Stomach (tissue), 9 donors: ENCODE results near the gene PPIP5K2. TPM values are rescaled to one million over a fixed set of nuclear protein-coding genes. Genes with fewer than 3 reads are reported as not detected.

Source experiments
- DNase-seq, 2 donors: peaks; one replicate each; pipeline versions ENCODE4 v3.0.0 to v3.0.0-alpha.2; 2013 to 2019
- H3K27ac ChIP-seq, 5 donors: fragments of 200-600 bp in 4 of 5; sonication (generic) in 4 of 5; one replicate each; pipeline ENCODE4 v1.5.1; 2013 to 2019; ENCODE audit warnings: mild to moderate bottlenecking in 1 of 5, moderate library complexity in 1 of 5
- H3K27me3 ChIP-seq, 3 donors: fragments of 200-600 bp; sonication (generic); one replicate each; pipeline ENCODE4 v1.5.1; 2017 to 2019; ENCODE audit warnings: mixed run types in 1 of 3
- H3K36me3 ChIP-seq, 4 donors: fragments of 200-600 bp; sonication (generic); 1 replicate in 3 of 4; 2 replicates in 1 of 4; pipeline ENCODE4 v1.5.1; 2016 to 2019
- H3K4me1 ChIP-seq, 4 donors: fragments of 200-600 bp; sonication (generic); one replicate each; pipeline ENCODE4 v1.5.1; 2016 to 2019
- H3K4me3 ChIP-seq, 4 donors: fragments of 200-600 bp; sonication (generic) in 3 of 4; one replicate each; pipeline ENCODE4 v1.5.1; 2016 to 2019; ENCODE audit warnings: mild to moderate bottlenecking in 1 of 4
- H3K9me3 ChIP-seq, 4 donors: fragments of 200-600 bp; sonication (generic); one replicate each; pipeline ENCODE4 v1.5.1; 2016 to 2019
- CTCF ChIP-seq, 7 experiments: fragments of 450-650 bp in 4 of 7; fragments of 200-600 bp in 3 of 7; sonication (generic) in 3 of 7; IDR thresholded peaks; one replicate each; pipeline ENCODE4 v1.5.1; 2016 to 2019; ENCODE audit warnings: antibody characterized with exemption in 7 of 7, control low read depth in 2 of 7, mild to moderate bottlenecking in 1 of 7
- EP300 ChIP-seq: sonication (generic); formaldehyde crosslinking; IDR thresholded peaks from one replicate; pipeline ENCODE4 v1.6.1; 2017; ENCODE audit warnings: antibody characterized with exemption
- POLR2A ChIP-seq, 4 donors: fragments of 450-650 bp; IDR thresholded peaks; one replicate each; pipeline ENCODE4 v1.6.1; 2016; ENCODE audit warnings: antibody characterized with exemption in 4 of 4, control low read depth in 2 of 4, mild to moderate bottlenecking in 1 of 4, moderate library complexity in 1 of 4
- POLR2AphosphoS5 ChIP-seq, 3 donors: sonication (generic); formaldehyde crosslinking; IDR thresholded peaks; one replicate each; pipeline ENCODE4 v1.6.1; 2016; ENCODE audit warnings: antibody characterized with exemption in 3 of 3
- WGBS, 5 donors: extraction: QIAGEN DNeasy Blood & Tissue Kit in 3 of 5; methylation state at CpG; one replicate each; pipeline versions ENCODE4 v1.1.5 to v1.1.7; 2013 to 2018; 5-methylcytosine and 5-hydroxymethylcytosine counted together
- intact Hi-C: fragments of 100-400 bp; cut with DNase I; formaldehyde crosslinking; loops from one replicate; pipeline ENCODE4 v1.15.1; 2023; ENCODE audit warnings: low total_unique reads
- polyA plus RNA-seq, 3 donors: library from polyadenylated mRNA; stranded (reverse); fragments of 200-250 nt; gene quantifications; one replicate each; pipeline ENCODE4 v1.2.3, GENCODE V29; 2013
- total RNA-seq, 5 donors: library from RNA; depleted of rRNA; stranded (reverse); fragments of >200 nt; gene quantifications; one replicate each; pipeline versions ENCODE4 v1.1.0 to v1.2.3, GENCODE V29; 2014 to 2016
- donor health status: healthy with polysubstance abuse.
- donor health status: Bipolar disorder and iron deficiency.
- donor health status: healthy.

Gene PPIP5K2
- total and polyA plus RNA-seq, 8 donors = 12.1 to 101 (median 28.2) TPM

DNA sequence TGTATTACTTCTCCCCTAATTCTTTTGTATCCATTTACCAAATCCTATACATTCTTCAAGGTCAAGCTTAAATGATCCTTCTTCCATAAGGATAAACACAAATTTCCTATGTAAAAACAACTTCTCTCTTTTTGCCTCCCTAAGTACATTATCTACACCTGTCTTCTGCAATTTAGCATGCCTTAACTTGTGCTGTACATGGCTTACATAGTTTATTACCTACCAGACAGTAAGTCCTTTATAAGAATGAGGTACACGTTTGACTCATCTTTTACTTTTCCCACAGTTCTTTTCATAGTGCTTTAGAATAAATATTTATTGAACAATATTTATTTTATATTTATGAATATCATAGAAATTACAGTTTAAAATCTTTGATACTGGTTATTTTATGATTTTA, 33.6 kb upstream of the PPIP5K2 start:
- Histone ChIP-seq H3K9me3 (peaks cover 0 to 37% (median 24%) of the 10 kb centered on the region in 4 donors), H3K4me1 (no peaks in the 10 kb centered on the region), H3K36me3 (peaks cover 14 to 65% (median 57%) of the 10 kb centered on the region in 4 donors), H3K27ac (no peak overlapping the region), H3K4me3 (no peak overlapping the region), H3K27me3 (no peaks in the 10 kb centered on the region)
- 88 to 95% (median 91%) methylated on average over 1 of the region's 1 CpG for WGBS, 5 donors
- TF ChIP-seq POLR2A (IDR thresholded peaks at IDR 0.05) (no peak), EP300 (no peak), CTCF (IDR thresholded peaks at IDR 0.05) (no peak), POLR2AphosphoS5 (IDR thresholded peaks at IDR 0.05) (no peak)
- DNase-seq = no peak
- intact Hi-C loops = no loop called here

GRCh38 chr5:103089272-103089671, 30.8 kb upstream of the PPIP5K2 start:
- intact Hi-C loops = no loop called here
- WGBS, 5 donors = 96 to 100% (median 97%) methylated on average over 1 of the region's 1 CpG
- H3K36me3 ChIP-seq = peaks cover 14 to 73% (median 67%) of the 10 kb centered on the region in 4 donors

GRCh38 chr5:103090791-103091190, 29.3 kb upstream of the PPIP5K2 start:
- Histone ChIP-seq H3K36me3 (peaks cover 12 to 63% (median 59%) of the 10 kb centered on the region in 4 donors), H3K4me1 (peaks cover 0 to 14% (median 4%) of the 10 kb centered on the region in 4 donors), H3K4me3 (no peak overlapping the region), H3K27ac (no peak overlapping the region), H3K27me3 (no peaks in the 10 kb centered on the region), H3K9me3 (peaks cover 0 to 5% (median 2%) of the 10 kb centered on the region in 4 donors)
- TF ChIP-seq EP300 (no peak), POLR2A (IDR thresholded peaks at IDR 0.05) (no peak), CTCF (IDR thresholded peaks at IDR 0.05) (no peak), POLR2AphosphoS5 (IDR thresholded peaks at IDR 0.05) (no peak)
- intact Hi-C loops = no loop called here
- no peak for DNase-seq
- 78 to 96% (median 86%) methylated on average over 1 of the region's 1 CpG for WGBS, 5 donors

More at GRCh38 chr5:103089272-103089671, 30.8 kb upstream of the PPIP5K2 start:
- Histone ChIP-seq H3K27me3 (no peaks in the 10 kb centered on the region), H3K9me3 (peaks cover 0 to 12% (median 7%) of the 10 kb centered on the region in 4 donors), H3K27ac (no peak overlapping the region), H3K4me3 (no peak overlapping the region), H3K4me1 (peaks cover 0 to 3% (median 0%) of the 10 kb centered on the region in 4 donors)
- DNase-seq = no peak
- no peak for TF ChIP-seq CTCF (IDR thresholded peaks at IDR 0.05)
- no peak for TF ChIP-seq POLR2AphosphoS5 (IDR thresholded peaks at IDR 0.05)
- TF ChIP-seq POLR2A (IDR thresholded peaks at IDR 0.05) = no peak
- no peak for TF ChIP-seq EP300

- no peak for TF ChIP-seq POLR2A (IDR thresholded peaks at IDR 0.05)
- TF ChIP-seq CTCF (IDR thresholded peaks at IDR 0.05) = no peak
- no peak for TF ChIP-seq EP300
- TF ChIP-seq POLR2AphosphoS5 (IDR thresholded peaks at IDR 0.05) = no peak
- Histone ChIP-seq H3K36me3 (peaks cover 3 to 57% (median 53%) of the 10 kb centered on the region in 4 donors), H3K9me3 (no peaks in the 10 kb centered on the region)
These were observed 27.4 kb upstream of the PPIP5K2 start for GRCh38 chr5:103092676-103093075.

More at GRCh38 chr5:103092676-103093075, 27.4 kb upstream of the PPIP5K2 start:
- Histone ChIP-seq H3K27ac (no peak overlapping the region), H3K27me3 (no peaks in the 10 kb centered on the region), H3K4me1 (peaks cover 0 to 14% (median 4%) of the 10 kb centered on the region in 4 donors), H3K4me3 (no peak overlapping the region)
- no peak for DNase-seq
- WGBS, 5 donors = 92 to 96% (median 95%) methylated on average over 3 of the region's 3 CpGs
- intact Hi-C loops = no loop called here
